Tibial nerve (tissue), 4 donors: Measurements from ENCODE around the gene PHC3.

Experiments
- CTCF ChIP-seq, 5 experiments: fragments of 200-600 bp in 3 of 5; fragments of 450-650 bp in 2 of 5; sonication (generic) in 3 of 5; IDR thresholded peaks; one replicate each; pipeline ENCODE4 v1.5.1; 2016 to 2019; ENCODE audit warnings: antibody characterized with exemption in 5 of 5, mild to moderate bottlenecking in 3 of 5, moderate library complexity in 2 of 5
- EP300 ChIP-seq, 2 donors: sonication (generic); formaldehyde crosslinking; IDR thresholded peaks; one replicate each; pipeline ENCODE4 v1.6.1; 2017; ENCODE audit warnings: antibody characterized with exemption in 2 of 2, mild to moderate bottlenecking in 1 of 2

GRCh38 chr3:170111147-170111771, 70.3 kb downstream of the PHC3 start:
- TF ChIP-seq EP300 (IDR thresholded peaks at IDR 0.05): no peak
- TF ChIP-seq CTCF (IDR thresholded peaks at IDR 0.05): no peak
